HG03457 (cell line): Measurements from ENCODE around the gene TMEM87A.
"Not testable (repeated sequence)": the region's sequence is repeated elsewhere in the genome, so short reads cannot be mapped to it uniquely, and the experiment has no call there.

ENCODE experiments used
- ATAC-seq: cut with Tn5 transposase; IDR thresholded peaks from one replicate; pipeline ENCODE4 v1.9.1; 2021; ENCODE audit warnings: moderate number of reproducible peaks; ENCODE audit not compliant: unreplicated experiment

Gene TMEM87A

GRCh38 chr15:42273900-42274701 is 868 bp upstream of the TMEM87A start:
- ATAC-seq: peak; percentile 21

GRCh38 chr15:42270996-42271395 is 2.2 kb downstream of the TMEM87A start:
- no peak for ATAC-seq

- no peak for ATAC-seq
These were observed 2.7 kb downstream of the TMEM87A start for GRCh38 chr15:42270551-42270950.

GRCh38 chr15:42267286-42267685 is 5.9 kb downstream of the TMEM87A start:
- no peak for ATAC-seq

GRCh38 chr15:42264795-42265194 is 8.4 kb downstream of the TMEM87A start:
- ATAC-seq: no peak

- no peak for ATAC-seq
These were observed 19.9 kb downstream of the TMEM87A start for GRCh38 chr15:42253300-42253699.

- ATAC-seq: no peak
These were observed 32.4 kb downstream of the TMEM87A start for GRCh38 chr15:42240823-42241222.

- no peak for ATAC-seq
These were observed 33.6 kb downstream of the TMEM87A start for GRCh38 chr15:42239528-42240182.

GRCh38 chr15:42233107-42233506 is 40.1 kb downstream of the TMEM87A start:
- no peak for ATAC-seq

- ATAC-seq: no peak
These were observed 40.6 kb downstream of the TMEM87A start for GRCh38 chr15:42232606-42233005.

- no peak for ATAC-seq
These were observed 42.1 kb downstream of the TMEM87A start for GRCh38 chr15:42231088-42231487.

- not testable (repeated sequence) for ATAC-seq
These were observed 44.3 kb downstream of the TMEM87A start for GRCh38 chr15:42228981-42229380.

- no peak for ATAC-seq
These were observed 45.2 kb downstream of the TMEM87A start for GRCh38 chr15:42228036-42228435.

- no peak for ATAC-seq
These were observed 46.6 kb downstream of the TMEM87A start for GRCh38 chr15:42226648-42227047.

- no peak for ATAC-seq
These were observed 53.0 kb downstream of the TMEM87A start for GRCh38 chr15:42220216-42220615.

- no peak for ATAC-seq
These were observed 54.2 kb downstream of the TMEM87A start for GRCh38 chr15:42218953-42219592.

- no peak for ATAC-seq
These were observed 55.7 kb downstream of the TMEM87A start for GRCh38 chr15:42217568-42217967.

- ATAC-seq: no peak
These were observed 57.1 kb downstream of the TMEM87A start for GRCh38 chr15:42215913-42216829.

GRCh38 chr15:42214600-42214999 is 58.6 kb downstream of the TMEM87A start:
- no peak for ATAC-seq

GRCh38 chr15:42213511-42213910 is 59.7 kb downstream of the TMEM87A start:
- no peak for ATAC-seq

- ATAC-seq: no peak
These were observed 62.5 kb downstream of the TMEM87A start for GRCh38 chr15:42210696-42211095.
